Measurements from ENCODE around the gene RAPGEF2.

Gene RAPGEF2

GRCh38 chr4:159379836-159380235 is 277.0 kb downstream of the RAPGEF2 start:
- DNase-seq: no peak

DNA sequence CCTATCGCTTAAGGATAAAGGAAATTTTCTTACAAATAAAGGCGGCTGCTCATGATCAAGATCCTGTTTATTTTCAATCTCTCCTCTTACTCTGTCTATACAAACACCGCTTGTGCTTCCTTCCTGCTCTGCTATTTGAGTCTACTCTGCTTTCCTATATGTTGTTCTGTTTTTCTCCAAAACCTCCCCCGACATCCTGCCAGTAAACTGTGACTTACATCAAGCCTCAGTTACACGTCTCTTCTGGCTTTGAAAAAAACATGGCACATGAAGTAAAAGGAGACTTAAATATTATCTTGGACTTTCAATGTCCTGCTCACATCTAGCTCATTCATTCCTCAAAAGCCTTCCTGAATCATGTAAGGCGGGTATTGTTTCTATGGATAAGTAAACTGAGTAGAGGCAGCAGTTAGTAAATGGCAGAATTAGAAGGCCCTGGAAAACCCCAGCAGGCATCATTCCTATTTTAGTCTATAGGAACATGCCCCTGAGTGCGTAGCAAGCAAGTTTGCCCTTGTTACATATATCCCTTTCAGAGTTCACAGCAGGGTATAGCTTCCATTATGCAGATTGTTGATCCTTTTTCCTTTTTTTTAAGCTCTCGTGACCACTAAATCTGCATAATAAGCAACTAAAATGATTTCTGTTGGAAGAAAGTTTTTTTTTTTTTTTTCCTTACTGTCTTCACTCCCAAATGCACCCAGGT is 280.1 kb downstream of the RAPGEF2 start:
- no peak for DNase-seq

DNA sequence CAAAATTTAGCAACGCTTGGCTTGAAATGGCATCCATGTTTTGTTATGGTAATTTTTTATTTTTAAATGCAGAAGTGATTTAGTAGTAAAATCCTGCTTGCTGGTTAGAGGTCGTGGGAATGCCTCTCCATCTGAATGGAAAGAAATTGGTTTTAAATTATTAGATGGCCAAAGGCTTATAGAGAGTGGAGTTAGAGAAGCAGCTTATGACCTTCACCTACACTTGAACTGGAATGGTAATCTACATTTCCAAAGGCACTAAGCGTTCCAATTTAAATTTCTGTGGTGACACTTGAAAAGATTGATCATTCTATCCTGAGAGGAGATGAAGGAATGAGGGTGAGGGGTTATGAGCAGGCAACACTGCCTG is 280.7 kb downstream of the RAPGEF2 start:
- DNase-seq: no peak

- DNase-seq: no peak
These were observed 281.1 kb downstream of the RAPGEF2 start for GRCh38 chr4:159384017-159384416.

- no peak for DNase-seq
These were observed 281.8 kb downstream of the RAPGEF2 start for GRCh38 chr4:159384632-159385031.

DNA sequence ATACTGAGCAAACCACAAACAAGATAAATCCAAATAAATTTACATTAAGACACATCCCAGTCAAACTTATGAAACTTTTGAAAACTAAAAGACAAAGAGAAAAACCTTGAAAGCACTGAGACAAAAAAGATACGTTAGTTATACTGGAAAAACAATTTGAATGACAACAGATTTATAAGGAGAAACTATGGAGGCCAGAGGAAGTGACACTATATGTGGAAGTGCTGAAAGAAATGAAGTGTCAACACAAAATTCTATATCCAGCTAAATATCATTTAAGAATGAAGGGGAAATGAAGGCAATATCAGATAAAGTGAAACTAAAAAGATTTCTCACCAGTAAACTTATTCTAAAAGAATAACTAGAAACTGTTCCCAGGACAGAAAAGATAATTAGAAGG is 283.7 kb downstream of the RAPGEF2 start:
- DNase-seq: no peak

DNA sequence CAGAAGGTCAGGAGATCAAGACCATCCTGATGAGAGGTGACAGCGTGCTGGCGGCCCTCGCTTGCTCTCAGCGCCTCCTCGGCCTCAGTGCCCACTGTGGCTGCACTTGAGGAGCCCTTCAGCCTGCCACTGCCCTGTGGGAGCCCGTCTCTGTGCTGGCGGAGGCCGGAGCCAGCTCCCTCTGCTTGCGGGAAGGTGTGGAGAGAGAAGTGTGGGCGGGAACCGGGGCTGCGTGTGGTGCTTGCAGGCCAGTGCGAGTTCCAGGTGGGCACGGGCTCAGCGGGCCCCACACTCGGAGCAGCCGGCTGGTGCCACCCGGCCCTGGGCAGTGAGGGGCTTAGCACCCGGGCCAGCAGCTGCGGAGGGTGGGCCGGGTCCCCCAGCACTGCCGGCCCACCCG is 286.9 kb downstream of the RAPGEF2 start:
- no peak for DNase-seq

DNA sequence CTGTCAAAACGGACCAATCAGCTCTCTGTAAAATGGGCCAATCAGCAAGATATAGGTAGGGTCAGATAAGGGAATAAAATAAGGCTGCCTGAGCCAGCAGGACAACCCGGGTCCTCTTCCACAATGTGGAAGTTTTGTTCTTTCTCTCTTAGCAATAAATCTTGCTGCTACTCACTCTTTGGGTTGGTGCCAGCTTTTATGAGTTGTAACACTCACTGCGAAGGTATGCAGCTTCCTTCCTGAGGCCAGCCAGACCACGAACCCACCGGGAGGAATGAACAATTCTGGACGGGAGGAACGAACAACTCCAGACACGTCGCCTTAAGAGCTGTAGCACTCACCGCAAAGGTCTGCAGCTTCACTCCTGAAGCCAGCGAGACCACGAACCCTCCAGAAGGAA is 287.8 kb downstream of the RAPGEF2 start:
- DNase-seq: no peak

- DNase-seq: no peak
These were observed 292.8 kb downstream of the RAPGEF2 start for GRCh38 chr4:159395693-159396092.

GRCh38 chr4:159396151-159396550 is 293.3 kb downstream of the RAPGEF2 start:
- no peak for DNase-seq

- DNase-seq: no peak
These were observed 295.4 kb downstream of the RAPGEF2 start for GRCh38 chr4:159398236-159398638.

DNA sequence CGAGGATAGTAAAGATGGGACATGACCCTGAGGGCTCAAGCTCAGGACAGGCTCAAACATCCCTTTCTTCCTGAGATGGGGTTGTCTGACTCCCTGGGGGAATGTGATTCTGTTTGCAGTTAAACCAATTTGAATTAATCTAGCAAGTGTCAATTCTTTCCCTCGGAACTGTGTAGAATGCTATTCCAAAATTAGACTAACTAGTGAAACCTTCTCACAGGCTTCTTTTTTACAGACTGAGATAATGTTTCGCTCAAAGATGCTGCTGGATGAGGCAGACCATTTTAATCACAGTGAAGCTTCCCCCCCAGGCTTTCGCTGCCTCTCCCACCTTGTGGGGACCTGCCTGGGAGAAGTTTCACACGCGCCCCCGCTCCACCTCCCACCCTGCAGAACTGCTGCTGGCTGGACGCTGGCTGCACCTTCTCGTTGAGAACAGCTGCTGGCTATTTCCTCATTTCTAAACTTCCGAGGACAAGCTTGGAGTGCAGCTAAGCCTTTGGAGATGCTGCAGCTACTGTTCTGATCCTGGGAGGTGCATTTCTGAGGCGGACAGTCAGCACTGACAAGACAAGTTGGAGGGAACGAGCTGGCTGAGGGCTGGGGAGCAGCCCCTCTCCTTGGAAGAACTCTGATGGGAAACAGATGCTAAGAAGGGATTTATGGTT is 297.8 kb downstream of the RAPGEF2 start:
- DNase-seq: no peak

DNA sequence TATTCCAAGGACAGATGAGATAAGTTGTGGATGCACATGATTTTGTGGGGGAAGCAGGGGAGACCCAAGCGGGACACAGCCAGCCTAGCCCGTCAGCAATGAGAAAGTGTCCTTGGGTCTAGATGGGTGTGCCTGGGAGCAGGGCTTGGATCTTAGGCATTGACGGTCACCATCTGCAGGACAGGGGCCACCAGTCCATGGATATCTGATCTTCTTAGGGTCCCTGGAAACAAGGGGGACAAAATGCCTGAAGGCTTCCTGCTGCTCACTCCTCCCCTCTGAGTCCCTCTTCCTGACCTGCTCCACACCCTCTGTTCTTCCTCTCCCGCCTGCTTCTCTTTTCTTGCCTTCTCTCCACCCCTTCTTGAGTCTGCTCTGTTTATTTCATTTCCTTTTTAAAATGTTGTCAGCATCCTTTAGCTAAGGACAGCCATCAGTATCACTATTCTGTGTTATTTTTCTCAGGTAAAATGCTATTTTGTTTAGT is 298.4 kb downstream of the RAPGEF2 start:
- no peak for DNase-seq

DNA sequence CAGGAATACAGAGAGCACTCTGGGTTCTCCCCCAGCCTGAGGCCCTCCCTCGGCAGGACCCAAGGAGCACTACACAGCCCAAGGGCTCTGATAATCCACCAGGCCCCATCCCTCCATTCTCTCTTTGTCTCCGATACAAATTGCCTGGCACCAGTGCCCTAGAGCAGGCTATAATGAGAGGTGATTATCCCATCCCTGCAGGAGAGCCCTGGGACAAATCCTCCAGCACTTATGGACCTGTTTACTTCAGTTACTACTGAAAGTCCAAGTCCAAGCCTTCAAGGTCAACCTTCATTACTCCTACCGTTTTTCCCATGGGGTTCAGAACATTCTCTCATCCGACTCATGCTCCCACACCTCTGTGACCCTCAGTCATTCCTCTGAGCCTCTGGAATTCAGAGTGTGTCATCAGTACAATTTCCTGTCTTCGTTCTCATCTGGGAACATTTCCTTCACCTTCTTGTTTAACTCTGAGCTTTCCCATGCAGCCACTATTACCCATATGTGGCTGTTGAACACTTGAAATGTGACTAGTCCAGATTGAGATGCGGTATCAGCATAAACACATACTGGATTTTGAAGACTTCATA is 299.0 kb downstream of the RAPGEF2 start:
- no peak for DNase-seq
